ENCODE measurements around the gene SLC35G6.
"Not testable (repeated sequence)": the region's sequence is repeated elsewhere in the genome, so short reads cannot be mapped to it uniquely, and the experiment has no call there.

The SLC35G6 gene

GRCh38 chr17:7460850-7461660 is 20.2 kb upstream of the SLC35G6 start:
- DNase-seq (ENCODE audit: low read depth): no peak

- no peak for DNase-seq (ENCODE audit: low read depth)
Observed at GRCh38 chr17:7462474-7463371, 18.5 kb upstream of the SLC35G6 start.

GRCh38 chr17:7463372-7463846 is 17.8 kb upstream of the SLC35G6 start:
- DNase-seq (ENCODE audit: low read depth): no peak

- no peak for DNase-seq (ENCODE audit: low read depth)
Observed at GRCh38 chr17:7464081-7464480, 17.2 kb upstream of the SLC35G6 start.

GRCh38 chr17:7465597-7466275 is 15.5 kb upstream of the SLC35G6 start:
- no peak for DNase-seq (ENCODE audit: low read depth)

- DNase-seq (ENCODE audit: low read depth): no peak
Observed at GRCh38 chr17:7466318-7466638, 15.0 kb upstream of the SLC35G6 start.

GRCh38 chr17:7466639-7467341 is 14.5 kb upstream of the SLC35G6 start:
- DNase-seq (ENCODE audit: low read depth): peak; percentile 68

- no peak for DNase-seq (ENCODE audit: low read depth)
Observed at GRCh38 chr17:7467498-7467897, 13.7 kb upstream of the SLC35G6 start.

- DNase-seq (ENCODE audit: low read depth): no peak
Observed at GRCh38 chr17:7468290-7468689, 13.0 kb upstream of the SLC35G6 start.

- DNase-seq (ENCODE audit: low read depth): no peak
Observed at GRCh38 chr17:7468804-7469389, 12.3 kb upstream of the SLC35G6 start.

GRCh38 chr17:7469843-7470242 is 11.4 kb upstream of the SLC35G6 start:
- DNase-seq (ENCODE audit: low read depth): not testable (repeated sequence)

GRCh38 chr17:7470457-7470973 is 10.7 kb upstream of the SLC35G6 start:
- DNase-seq (ENCODE audit: low read depth): not testable (repeated sequence)

- no peak for DNase-seq (ENCODE audit: low read depth)
Observed at GRCh38 chr17:7471729-7472128, 9.5 kb upstream of the SLC35G6 start.

GRCh38 chr17:7474767-7475166 is 6.5 kb upstream of the SLC35G6 start:
- not testable (repeated sequence) for DNase-seq (ENCODE audit: low read depth)

- DNase-seq (ENCODE audit: low read depth): peak; percentile 49
Observed at GRCh38 chr17:7475764-7476422, 5.4 kb upstream of the SLC35G6 start.

GRCh38 chr17:7476494-7476893 is 4.8 kb upstream of the SLC35G6 start:
- peak; percentile 87 for DNase-seq (ENCODE audit: low read depth)

- no peak for DNase-seq (ENCODE audit: low read depth)
Observed at GRCh38 chr17:7476951-7477350, 4.3 kb upstream of the SLC35G6 start.

- DNase-seq (ENCODE audit: low read depth): peak; percentile 77
Observed at GRCh38 chr17:7477392-7478275, 3.6 kb upstream of the SLC35G6 start.
